Stimulated activated naive CD8-positive, alpha-beta T cell treated with anti-CD3 and anti-CD28 coated beads, Interleukin-15, Interleukin-2, amounts not matched to agents 100 ng/mL and 50 ng/mL, for 24 hours (primary cell): Measurements from ENCODE around the gene JPH2.

Experiments
- H3K27ac Mint-ChIP-seq: one replicate; pipeline ENCODE4 v1.8.0; 2021; ENCODE audit warnings: mild to moderate bottlenecking, mixed read lengths
- H3K27me3 Mint-ChIP-seq: one replicate; pipeline ENCODE4 v1.8.0; 2021; ENCODE audit warnings: mixed read lengths
- H3K36me3 Mint-ChIP-seq: one replicate; pipeline ENCODE4 v1.8.0; 2021; ENCODE audit warnings: low read depth, mixed read lengths
- H3K4me1 Mint-ChIP-seq: one replicate; pipeline ENCODE4 v1.8.0; 2021; ENCODE audit warnings: low read depth, mixed read lengths
- H3K4me3 Mint-ChIP-seq: one replicate; pipeline ENCODE4 v1.8.0; 2021; ENCODE audit warnings: mild to moderate bottlenecking, mixed read lengths
- H3K9me3 Mint-ChIP-seq: one replicate; pipeline ENCODE4 v1.8.0; 2021; ENCODE audit warnings: mixed read lengths

The JPH2 gene

GRCh38 chr20:44118185-44119033 is 68.6 kb downstream of the JPH2 start:
- Mint-ChIP-seq H3K4me1 (no peaks in the 10 kb centered on the region), H3K27ac (no peak overlapping the region), H3K4me3 (no peak overlapping the region), H3K27me3 (peaks cover 39% of the 10 kb centered on the region), H3K36me3 (no peaks in the 10 kb centered on the region), H3K9me3 (no peaks in the 10 kb centered on the region)

DNA sequence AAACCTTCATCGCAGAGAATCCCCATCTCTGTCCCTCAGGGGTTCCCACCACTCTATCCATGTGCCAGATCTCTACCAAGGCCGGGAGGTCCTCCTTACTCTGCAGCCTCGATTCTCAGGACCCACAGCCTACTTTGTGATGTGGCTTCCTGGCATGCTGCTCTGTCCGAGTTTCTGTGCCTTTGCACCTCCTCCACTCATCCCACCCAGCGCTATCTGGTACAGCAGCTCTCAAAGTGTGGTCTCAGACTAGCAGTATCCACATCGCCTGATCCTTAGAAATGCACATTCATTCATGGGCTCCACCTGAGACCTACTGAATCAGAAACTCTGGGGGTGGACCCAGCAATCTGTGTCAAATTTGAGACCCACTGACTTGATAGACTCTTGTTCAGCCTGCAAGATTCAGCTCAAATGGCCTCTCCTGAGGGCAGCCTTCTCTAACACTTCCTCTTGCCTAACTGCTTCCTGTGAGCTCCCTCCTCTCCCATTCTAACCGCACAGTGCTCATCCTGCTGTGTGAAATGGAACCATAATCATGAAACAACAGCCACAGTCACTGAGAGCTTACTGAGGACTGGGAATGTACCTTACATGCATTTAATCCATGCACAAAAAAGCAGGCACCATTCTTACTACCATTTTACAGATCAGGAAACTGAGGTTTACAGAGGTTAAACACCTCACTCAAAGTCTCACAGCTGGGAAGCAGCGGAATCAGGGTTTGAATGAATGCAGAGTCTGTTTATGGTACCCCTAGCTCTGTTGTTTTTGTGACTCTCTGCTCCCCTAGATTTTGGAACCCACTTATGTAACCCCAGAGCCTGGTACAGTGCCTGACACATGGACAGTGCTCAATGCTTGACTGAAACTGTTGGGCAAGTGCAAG is 69.4 kb downstream of the JPH2 start:
- Mint-ChIP-seq H3K9me3 (no peaks in the 10 kb centered on the region), H3K27me3 (peaks cover 43% of the 10 kb centered on the region), H3K4me3 (no peak overlapping the region), H3K36me3 (no peaks in the 10 kb centered on the region), H3K4me1 (no peaks in the 10 kb centered on the region), H3K27ac (no peak overlapping the region)

DNA sequence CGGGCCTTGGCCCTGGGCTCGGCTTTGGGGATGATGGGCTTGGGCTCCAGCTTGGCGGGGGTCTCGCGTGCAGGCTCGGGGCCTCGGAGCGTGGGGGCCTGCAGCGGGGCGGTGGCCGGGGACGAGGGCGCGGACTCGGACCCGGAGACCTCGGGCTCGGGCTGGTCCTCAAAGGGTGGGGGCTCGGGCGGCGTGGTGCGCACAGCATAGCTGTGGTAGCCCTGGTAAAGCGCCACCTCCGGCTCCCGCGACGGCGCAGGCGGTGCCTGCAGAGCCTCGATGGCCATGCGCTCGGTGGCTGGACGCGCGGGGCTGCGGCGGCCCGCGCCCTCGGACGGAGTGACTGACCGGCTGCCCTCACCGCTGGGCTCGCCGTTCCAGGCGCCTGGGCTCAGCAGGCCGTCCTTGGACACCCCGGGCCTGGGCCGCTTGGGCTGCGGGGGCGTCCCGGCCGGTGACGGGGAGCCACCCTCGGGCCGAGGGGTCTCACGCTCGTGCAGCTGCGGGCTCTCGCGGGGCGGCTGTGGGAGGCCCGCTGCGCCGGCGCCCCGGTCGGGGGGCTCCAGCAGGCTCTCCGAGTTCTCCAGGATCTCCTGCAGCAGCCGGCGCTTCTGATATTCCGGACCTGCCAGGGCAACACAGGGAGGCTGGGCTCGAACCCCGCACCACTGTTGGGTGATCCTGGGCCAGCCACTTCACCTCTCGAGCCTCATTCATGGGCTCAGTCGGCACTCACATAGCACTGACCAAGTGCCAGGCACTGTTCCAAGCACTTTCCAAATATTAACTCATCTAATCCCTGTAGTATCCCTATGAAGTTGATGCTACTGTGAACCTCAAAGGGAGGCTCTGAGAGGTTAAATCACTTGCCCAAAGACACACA is 71.0 kb downstream of the JPH2 start:
- Mint-ChIP-seq H3K4me1 (no peaks in the 10 kb centered on the region), H3K27me3 (peaks cover 39% of the 10 kb centered on the region), H3K27ac (no peak overlapping the region), H3K36me3 (no peaks in the 10 kb centered on the region), H3K4me3 (no peak overlapping the region), H3K9me3 (no peaks in the 10 kb centered on the region)

DNA sequence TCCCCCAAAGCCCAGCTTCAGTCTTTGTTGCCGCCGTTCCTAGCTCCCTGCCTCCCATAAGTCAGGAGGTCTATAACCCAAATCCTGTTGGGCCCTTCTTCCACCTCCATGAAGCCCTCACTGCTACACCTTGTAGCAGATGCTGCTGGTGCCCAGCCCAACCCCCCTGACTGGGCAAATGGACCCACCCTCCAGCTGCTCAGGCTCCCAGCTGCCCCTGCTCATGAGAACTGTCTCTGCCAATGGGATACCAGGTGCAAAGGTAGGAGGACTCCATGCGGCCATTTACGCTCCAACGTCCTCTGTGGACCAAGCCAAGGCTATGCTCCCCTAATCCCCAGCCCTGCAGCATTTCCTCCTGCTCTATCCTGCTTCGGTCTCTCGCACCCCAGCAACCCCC is 71.8 kb downstream of the JPH2 start:
- Mint-ChIP-seq H3K9me3 (no peaks in the 10 kb centered on the region), H3K4me1 (no peaks in the 10 kb centered on the region), H3K27me3 (peaks cover 36% of the 10 kb centered on the region), H3K36me3 (no peaks in the 10 kb centered on the region), H3K27ac (no peak overlapping the region), H3K4me3 (no peak overlapping the region)

DNA sequence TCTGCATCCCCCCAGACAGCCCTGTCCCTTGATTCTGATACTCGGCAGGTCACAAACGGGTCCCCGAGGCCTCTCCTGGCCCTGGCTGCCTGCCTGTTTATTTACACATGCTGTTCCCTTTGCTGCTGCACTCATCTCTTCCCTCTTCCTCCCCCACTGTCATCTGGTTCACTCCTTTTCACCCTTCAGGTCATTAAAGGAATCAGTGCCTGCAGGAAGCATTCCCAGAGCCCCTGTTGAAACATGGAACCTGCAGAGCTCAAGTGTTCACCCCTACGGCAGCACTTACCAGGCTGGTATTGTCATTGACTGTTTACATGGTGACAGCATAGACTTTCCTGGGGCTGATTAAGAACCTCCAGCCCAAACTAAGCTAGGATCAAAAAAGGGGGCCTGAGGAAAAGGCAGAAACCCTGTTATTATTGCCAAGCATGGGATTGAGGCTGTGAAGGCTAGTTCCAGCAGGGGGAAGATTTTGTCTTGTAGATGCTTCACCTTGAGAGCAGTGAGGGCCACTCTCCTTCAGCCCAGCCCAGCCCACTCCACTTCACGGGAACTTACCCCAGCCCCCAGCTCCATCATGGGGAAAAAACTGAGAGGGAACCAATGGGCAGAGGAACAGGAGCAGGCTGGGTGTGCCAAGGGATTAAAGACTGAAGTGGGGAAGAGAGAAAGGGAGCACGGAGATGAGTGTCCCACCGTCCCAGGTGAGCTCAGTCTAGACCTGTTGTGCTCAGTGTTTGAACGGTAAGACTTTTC is 73.2 kb downstream of the JPH2 start:
- peaks cover 44% of the 10 kb centered on the region for H3K27me3 Mint-ChIP-seq
- no peak overlapping the region for H3K4me3 Mint-ChIP-seq
- H3K9me3 Mint-ChIP-seq: no peaks in the 10 kb centered on the region
- no peaks in the 10 kb centered on the region for H3K36me3 Mint-ChIP-seq
- no peak overlapping the region for H3K27ac Mint-ChIP-seq
- H3K4me1 Mint-ChIP-seq: no peaks in the 10 kb centered on the region

GRCh38 chr20:44112889-44113617 is 73.9 kb downstream of the JPH2 start:
- Mint-ChIP-seq H3K27me3 (peaks cover 46% of the 10 kb centered on the region), H3K4me3 (no peak overlapping the region), H3K9me3 (no peaks in the 10 kb centered on the region), H3K4me1 (no peaks in the 10 kb centered on the region), H3K27ac (no peak overlapping the region), H3K36me3 (no peaks in the 10 kb centered on the region)

DNA sequence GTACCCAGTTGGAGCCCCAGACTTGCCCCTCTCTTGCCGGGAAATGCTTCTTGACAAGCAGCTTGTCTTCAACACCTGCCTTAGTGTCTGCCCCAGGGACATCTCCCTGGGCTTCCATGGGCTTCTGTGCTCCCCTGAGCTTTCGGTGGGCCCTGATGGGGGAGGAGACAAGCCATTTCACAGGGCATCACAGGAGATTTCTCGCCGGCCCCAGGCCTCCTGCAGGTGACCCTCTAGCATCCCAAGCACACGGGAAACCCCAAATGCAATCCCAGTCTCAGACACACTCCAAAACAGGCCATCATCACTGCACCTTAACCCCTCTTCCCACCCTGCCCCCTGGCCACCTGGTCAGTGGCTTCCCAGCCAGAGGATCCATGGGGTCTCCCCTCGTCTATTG is 74.5 kb downstream of the JPH2 start:
- peaks cover 4% of the 10 kb centered on the region for H3K9me3 Mint-ChIP-seq
- H3K27me3 Mint-ChIP-seq: peaks cover 40% of the 10 kb centered on the region
- H3K36me3 Mint-ChIP-seq: no peaks in the 10 kb centered on the region
- H3K4me1 Mint-ChIP-seq: no peaks in the 10 kb centered on the region
- H3K4me3 Mint-ChIP-seq: no peak overlapping the region
- no peak overlapping the region for H3K27ac Mint-ChIP-seq

DNA sequence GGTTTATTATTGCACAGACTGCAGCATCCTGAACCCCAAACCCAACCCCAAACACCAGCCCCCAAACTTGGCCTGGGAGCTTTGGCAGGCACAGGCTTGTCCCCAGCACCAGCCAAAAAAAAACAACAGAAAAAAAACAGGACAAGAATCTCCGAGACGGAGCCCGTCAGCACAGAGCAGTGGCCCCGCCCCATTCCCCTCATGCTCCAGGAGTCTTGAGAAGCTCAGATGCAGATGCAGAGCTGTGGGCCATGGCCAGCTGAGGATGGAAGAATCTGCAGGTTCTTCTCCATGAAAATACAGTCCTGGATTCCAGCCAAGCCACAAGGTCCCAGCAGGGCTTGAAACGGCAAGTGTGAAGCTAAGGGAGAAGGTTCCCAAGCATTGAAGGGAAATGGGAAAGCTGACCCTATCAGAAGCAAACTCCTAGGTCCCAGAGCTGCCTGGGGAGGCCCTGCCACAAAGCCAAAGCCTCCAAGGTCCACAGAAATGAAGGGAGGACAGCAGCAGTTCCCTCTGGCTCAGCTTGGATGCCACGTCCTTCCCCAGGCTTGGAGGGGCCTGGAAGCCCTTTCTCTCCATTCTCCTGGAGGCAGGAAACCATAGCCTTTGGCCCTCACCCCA is 75.2 kb downstream of the JPH2 start:
- H3K4me3 Mint-ChIP-seq: no peak overlapping the region
- no peaks in the 10 kb centered on the region for H3K4me1 Mint-ChIP-seq
- peaks cover 10% of the 10 kb centered on the region for H3K9me3 Mint-ChIP-seq
- H3K27ac Mint-ChIP-seq: no peak overlapping the region
- H3K36me3 Mint-ChIP-seq: no peaks in the 10 kb centered on the region
- H3K27me3 Mint-ChIP-seq: peaks cover 36% of the 10 kb centered on the region

GRCh38 chr20:44110816-44111568 is 76.0 kb downstream of the JPH2 start:
- H3K27ac Mint-ChIP-seq: no peak overlapping the region

DNA sequence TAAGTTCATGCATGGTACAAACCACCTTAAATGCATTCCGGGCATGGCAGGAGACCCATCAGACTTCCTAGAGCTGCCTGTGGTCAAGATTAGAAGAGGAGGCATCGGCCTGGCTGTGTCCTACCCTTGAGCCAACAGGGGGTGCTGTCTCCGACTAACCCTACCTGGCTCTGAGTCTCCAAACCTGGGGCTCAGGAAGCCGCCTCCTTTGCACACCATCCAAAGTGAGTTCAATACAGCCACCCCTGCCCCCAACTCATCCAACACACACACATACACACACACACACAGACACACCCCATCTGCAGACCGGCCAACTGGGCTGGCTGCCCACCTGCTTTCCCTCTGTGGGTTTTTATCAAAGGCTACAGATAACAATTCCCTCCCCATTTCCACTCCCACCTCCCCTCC is 77.0 kb downstream of the JPH2 start:
- H3K4me1 Mint-ChIP-seq: no peaks in the 10 kb centered on the region
- H3K36me3 Mint-ChIP-seq: no peaks in the 10 kb centered on the region
- H3K27ac Mint-ChIP-seq: no peak overlapping the region
- H3K9me3 Mint-ChIP-seq: peaks cover 11% of the 10 kb centered on the region
- H3K4me3 Mint-ChIP-seq: no peak overlapping the region
- H3K27me3 Mint-ChIP-seq: peaks cover 31% of the 10 kb centered on the region

More at GRCh38 chr20:44110816-44111568, 76.0 kb downstream of the JPH2 start:
- H3K36me3 Mint-ChIP-seq: no peaks in the 10 kb centered on the region
- H3K4me3 Mint-ChIP-seq: no peak overlapping the region
- peaks cover 11% of the 10 kb centered on the region for H3K9me3 Mint-ChIP-seq
- peaks cover 35% of the 10 kb centered on the region for H3K27me3 Mint-ChIP-seq
- H3K4me1 Mint-ChIP-seq: no peaks in the 10 kb centered on the region

DNA sequence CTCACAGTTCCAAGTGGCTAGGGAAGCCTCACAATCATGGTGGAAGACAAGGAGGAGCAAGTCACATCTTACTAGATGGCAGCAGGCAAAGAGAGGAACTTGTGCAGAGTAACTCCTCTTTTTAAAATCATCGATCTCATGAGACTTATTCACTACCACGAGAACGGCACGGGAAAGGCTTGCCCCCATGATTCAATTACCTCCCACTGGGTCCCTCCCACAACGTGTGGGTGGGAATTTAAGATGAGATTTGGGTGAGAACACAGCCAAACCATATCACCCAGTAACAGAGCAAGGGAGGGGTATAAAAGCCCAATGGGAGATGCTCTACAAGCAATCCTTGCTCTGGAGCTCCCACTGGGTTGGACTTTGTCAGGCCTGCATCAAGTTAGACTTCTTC is 80.4 kb downstream of the JPH2 start:
- Mint-ChIP-seq H3K4me1 (no peaks in the 10 kb centered on the region), H3K9me3 (peaks cover 11% of the 10 kb centered on the region), H3K27ac (no peak overlapping the region), H3K36me3 (no peaks in the 10 kb centered on the region), H3K27me3 (peaks cover 48% of the 10 kb centered on the region), H3K4me3 (no peak overlapping the region)

DNA sequence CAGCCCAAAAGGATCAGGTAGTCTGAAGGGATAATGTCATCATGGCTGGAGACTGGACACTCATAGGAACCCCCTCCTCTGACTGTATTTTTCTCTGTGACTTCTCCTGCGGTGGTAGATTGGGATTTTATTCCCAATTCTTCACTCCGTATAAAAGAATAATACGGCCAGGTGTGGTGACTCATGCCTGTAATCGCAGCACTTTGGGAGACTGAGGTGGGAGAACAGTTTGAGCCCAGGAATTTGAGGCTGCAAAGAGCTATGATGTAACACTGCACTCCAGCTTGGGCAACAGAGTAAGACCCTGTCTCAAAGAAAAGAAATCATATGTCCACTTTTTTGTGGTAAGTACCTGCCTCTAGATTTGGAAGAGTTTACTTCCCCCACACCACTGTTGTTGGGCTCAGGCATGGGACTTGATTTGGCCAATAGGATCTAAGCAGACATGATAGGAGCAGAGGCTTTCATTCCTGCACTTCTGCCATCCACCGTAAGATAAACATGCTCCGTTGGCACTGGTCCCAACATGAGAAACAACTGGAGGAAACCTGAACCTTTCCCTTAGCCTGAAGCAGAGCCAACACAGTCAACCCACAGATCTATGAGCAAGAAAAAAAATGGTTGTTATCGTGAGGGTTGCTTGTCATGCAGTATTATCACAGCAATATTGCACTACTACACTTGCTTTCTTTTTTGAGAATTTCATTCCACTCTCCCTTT is 82.0 kb downstream of the JPH2 start:
- Mint-ChIP-seq H3K27ac (no peak overlapping the region), H3K9me3 (peaks cover 11% of the 10 kb centered on the region), H3K4me1 (no peaks in the 10 kb centered on the region), H3K36me3 (no peaks in the 10 kb centered on the region), H3K4me3 (no peak overlapping the region), H3K27me3 (peaks cover 60% of the 10 kb centered on the region)
